CD4-positive, CD25-positive, alpha-beta regulatory T cell (primary cell): ENCODE measurements around the gene AMZ1. TPM values are rescaled to one million over a fixed set of nuclear protein-coding genes. Genes with fewer than 3 reads are reported as not detected.
"Not testable (repeated sequence)": the region's sequence is repeated elsewhere in the genome, so short reads cannot be mapped to it uniquely, and the experiment has no call there.

Experiments used
- ATAC-seq, 2 donors: fragments of 150-1000 bp; cut with Tn5 transposase; one replicate each; pipeline ENCODE4 v1.10.0; 2021; ENCODE audit warnings: low read depth in 2 of 2, moderate number of reproducible peaks in 2 of 2, moderate library complexity in 1 of 2
- DNase-seq, 3 donors: peaks; one replicate each; pipeline versions ENCODE4 v3.0.0 to v3.0.0-alpha.2; 2012 to 2022; ENCODE audit warnings: mixed read lengths in 1 of 3
- H3K27ac ChIP-seq: one replicate; pipeline ENCODE4 v1.7.0; 2013; ENCODE audit warnings: mild to moderate bottlenecking, low read length; ENCODE audit not compliant: insufficient read depth, poor library complexity, severe bottlenecking
- H3K27me3 ChIP-seq: one replicate; pipeline ENCODE4 v1.7.0; 2013; ENCODE audit warnings: low read length; ENCODE audit not compliant: control insufficient read depth, insufficient read depth
- H3K36me3 ChIP-seq: one replicate; pipeline ENCODE4 v1.7.0; 2013; ENCODE audit warnings: mild to moderate bottlenecking, low read length, moderate library complexity; ENCODE audit not compliant: control insufficient read depth, insufficient read depth
- H3K4me1 ChIP-seq: 2 replicates; pipeline ENCODE4 v1.7.0; 2013; ENCODE audit warnings: mild to moderate bottlenecking, low read length; ENCODE audit not compliant: insufficient read depth, control insufficient read depth, poor library complexity, severe bottlenecking
- H3K4me3 ChIP-seq: one replicate; pipeline ENCODE4 v1.7.0; 2013; ENCODE audit warnings: low read depth, mild to moderate bottlenecking, low read length, moderate library complexity
- H3K9me3 ChIP-seq, 2 experiments: 1 replicate in 1 of 2; 2 replicates in 1 of 2; pipeline ENCODE4 v1.7.0; 2013; ENCODE audit warnings: low read length in 2 of 2, mild to moderate bottlenecking in 1 of 2, moderate library complexity in 1 of 2; ENCODE audit not compliant: control insufficient read depth in 2 of 2
- H3K27ac Mint-ChIP-seq, 3 donors: one replicate each; pipeline ENCODE4 v1.8.0; 2020 to 2022; ENCODE audit warnings: mild to moderate bottlenecking in 3 of 3, mixed read lengths in 3 of 3, moderate library complexity in 2 of 3
- H3K27me3 Mint-ChIP-seq: one replicate; pipeline ENCODE4 v1.8.0; 2022; ENCODE audit warnings: mild to moderate bottlenecking, mixed read lengths
- H3K36me3 Mint-ChIP-seq: one replicate; pipeline ENCODE4 v1.8.0; 2020; ENCODE audit warnings: mixed read lengths
- H3K4me1 Mint-ChIP-seq, 4 donors: one replicate each; pipeline ENCODE4 v1.8.0; 2020 to 2022; ENCODE audit warnings: mixed read lengths in 4 of 4, mild to moderate bottlenecking in 1 of 4
- H3K4me3 Mint-ChIP-seq, 4 donors: one replicate each; pipeline ENCODE4 v1.8.0; 2020 to 2022; ENCODE audit warnings: mild to moderate bottlenecking in 4 of 4, mixed read lengths in 4 of 4, moderate library complexity in 3 of 4
- H3K9me3 Mint-ChIP-seq, 7 donors: one replicate each; pipeline ENCODE4 v1.8.0; 2020 to 2022; ENCODE audit warnings: mixed read lengths in 7 of 7, mild to moderate bottlenecking in 3 of 7, moderate library complexity in 2 of 7
- polyA plus RNA-seq, 4 donors: library from polyadenylated mRNA; unstranded; fragments of 300-500 nt; fragmentation: Illumina TruSeq; gene quantifications; one replicate each; pipeline ENCODE4 v1.2.3, GENCODE V29; 2021
- total RNA-seq: library from RNA; stranded (reverse); gene quantifications from one replicate; pipeline ENCODE4 v1.2.3, GENCODE V29; 2022

Gene AMZ1
- total and polyA plus RNA-seq, 5 donors from 2014 or later = 0.43 to 1.8 (median 0.64) TPM

GRCh38 chr7:2734084-2734686, 46.2 kb downstream of the AMZ1 start:
- ATAC-seq (no peak), DNase-seq (no peak)
- Histone ChIP-seq H3K4me3 (no peak overlapping the region), H3K9me3 (no peaks in the 10 kb centered on the region), H3K4me1 (peaks cover 3% of the 10 kb centered on the region), H3K27me3 (no peaks in the 10 kb centered on the region), H3K36me3 (peaks cover 21% of the 10 kb centered on the region), H3K27ac (no peak overlapping the region)
- H3K9me3 Mint-ChIP-seq = no peaks in the 10 kb centered on the region
- peak overlapping the region in 1 of 3 donors; percentile 76 for H3K27ac Mint-ChIP-seq
- no peaks in the 10 kb centered on the region for H3K27me3 Mint-ChIP-seq
- H3K36me3 Mint-ChIP-seq = peaks cover 29% of the 10 kb centered on the region
- no peak overlapping the region for H3K4me3 Mint-ChIP-seq
- peaks cover 5 to 41% (median 16%) of the 10 kb centered on the region in 4 donors for H3K4me1 Mint-ChIP-seq

DNA sequence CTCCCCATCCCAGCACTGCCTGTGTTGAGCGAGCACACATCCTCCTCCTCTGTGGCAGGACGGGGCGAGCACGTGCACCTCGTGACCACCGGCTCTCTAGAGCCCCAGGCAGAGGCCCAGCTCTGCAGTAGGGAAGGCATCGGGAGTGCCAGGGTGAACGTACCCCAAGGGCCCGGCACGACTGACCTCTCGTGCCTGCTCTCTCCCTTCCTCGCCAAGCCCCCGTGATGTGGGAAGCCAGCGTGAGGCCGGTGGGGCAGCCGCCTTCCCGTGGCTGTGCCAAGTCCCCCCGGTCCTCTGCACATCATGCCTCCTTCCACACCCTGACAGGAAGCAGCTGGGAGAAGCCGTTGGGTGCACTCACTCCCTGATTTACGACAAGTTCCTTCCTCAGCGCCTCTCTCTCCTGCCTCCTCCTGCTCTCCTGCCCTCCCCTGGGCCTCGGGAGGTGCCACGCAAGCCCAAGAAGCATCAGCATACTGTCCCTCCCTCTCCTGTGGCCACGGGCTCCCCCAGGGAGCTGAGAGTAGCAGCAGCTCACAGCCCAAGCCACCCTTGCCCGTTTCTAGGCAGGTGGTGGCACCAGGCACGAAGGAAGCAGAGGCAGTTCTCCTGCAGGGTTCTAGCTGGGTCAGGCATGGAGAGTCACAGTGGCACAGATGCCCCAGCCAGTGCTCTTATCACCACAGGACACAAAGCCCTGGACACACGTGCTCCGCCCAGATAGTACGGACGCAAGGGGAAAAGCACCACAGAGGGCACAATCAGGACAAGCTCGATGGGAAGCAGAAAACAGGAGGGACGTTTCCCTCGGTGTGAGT, 47.0 kb downstream of the AMZ1 start:
- DNase-seq (peak in 1 of 3 donors; percentile 39), ATAC-seq (peak in 1 of 2 donors; percentile 26)
- no peak overlapping the region for H3K4me3 ChIP-seq
- Mint-ChIP-seq H3K4me3 (peak overlapping the region in 1 of 4 donors; percentile 38), H3K9me3 (no peaks in the 10 kb centered on the region), H3K27ac (peak overlapping the region in 2 of 3 donors; percentile 79), H3K27me3 (no peaks in the 10 kb centered on the region), H3K4me1 (peaks cover 5 to 41% (median 16%) of the 10 kb centered on the region in 4 donors), H3K36me3 (peaks cover 24% of the 10 kb centered on the region)
- H3K9me3 ChIP-seq = no peaks in the 10 kb centered on the region
- H3K36me3 ChIP-seq = peaks cover 18% of the 10 kb centered on the region
- peaks cover 3% of the 10 kb centered on the region for H3K4me1 ChIP-seq
- H3K27ac ChIP-seq = no peak overlapping the region
- no peaks in the 10 kb centered on the region for H3K27me3 ChIP-seq

DNA sequence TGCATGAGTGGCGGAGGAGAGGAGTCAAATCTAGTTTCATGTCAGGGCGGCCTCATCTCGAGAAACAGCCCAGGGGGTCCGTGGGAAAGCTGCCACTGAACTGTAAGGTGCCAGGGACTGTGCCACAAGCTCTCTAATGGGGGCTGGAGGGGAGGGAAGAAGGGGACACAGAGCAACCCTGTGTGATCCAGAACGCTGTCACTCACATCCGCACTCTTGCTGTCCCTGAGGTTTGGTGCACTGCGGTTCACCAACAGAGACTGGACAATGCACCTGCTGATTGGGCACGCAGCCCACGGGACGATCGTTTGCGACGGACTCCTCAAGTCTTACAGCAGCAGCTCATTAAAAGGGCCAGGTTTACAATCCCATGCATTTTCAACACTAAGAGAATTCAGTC, 47.7 kb downstream of the AMZ1 start:
- H3K4me3 ChIP-seq = no peak overlapping the region
- H3K9me3 ChIP-seq = no peaks in the 10 kb centered on the region
- Mint-ChIP-seq H3K27me3 (no peaks in the 10 kb centered on the region), H3K4me1 (peaks cover 5 to 40% (median 16%) of the 10 kb centered on the region in 4 donors), H3K9me3 (no peaks in the 10 kb centered on the region), H3K27ac (peak overlapping the region in 1 of 3 donors; percentile 88), H3K4me3 (no peak overlapping the region), H3K36me3 (peaks cover 26% of the 10 kb centered on the region)
- peaks cover 3% of the 10 kb centered on the region for H3K4me1 ChIP-seq
- no peak for DNase-seq
- no peak for ATAC-seq
- H3K27ac ChIP-seq = no peak overlapping the region
- peaks cover 13% of the 10 kb centered on the region for H3K36me3 ChIP-seq
- no peaks in the 10 kb centered on the region for H3K27me3 ChIP-seq

- DNase-seq (no peak), ATAC-seq (no peak)
- Histone ChIP-seq H3K27me3 (no peaks in the 10 kb centered on the region), H3K27ac (no peak overlapping the region), H3K4me3 (no peak overlapping the region), H3K9me3 (no peaks in the 10 kb centered on the region), H3K4me1 (peaks cover 3% of the 10 kb centered on the region), H3K36me3 (peaks cover 6% of the 10 kb centered on the region)
- Mint-ChIP-seq H3K27ac (peak overlapping the region in 1 of 3 donors; percentile 67), H3K27me3 (no peaks in the 10 kb centered on the region), H3K9me3 (no peaks in the 10 kb centered on the region), H3K4me3 (peak overlapping the region in 1 of 4 donors; percentile 19), H3K36me3 (peaks cover 21% of the 10 kb centered on the region), H3K4me1 (peaks cover 5 to 40% (median 15%) of the 10 kb centered on the region in 4 donors)
Measured at GRCh38 chr7:2736411-2736914, 48.5 kb downstream of the AMZ1 start.

DNA sequence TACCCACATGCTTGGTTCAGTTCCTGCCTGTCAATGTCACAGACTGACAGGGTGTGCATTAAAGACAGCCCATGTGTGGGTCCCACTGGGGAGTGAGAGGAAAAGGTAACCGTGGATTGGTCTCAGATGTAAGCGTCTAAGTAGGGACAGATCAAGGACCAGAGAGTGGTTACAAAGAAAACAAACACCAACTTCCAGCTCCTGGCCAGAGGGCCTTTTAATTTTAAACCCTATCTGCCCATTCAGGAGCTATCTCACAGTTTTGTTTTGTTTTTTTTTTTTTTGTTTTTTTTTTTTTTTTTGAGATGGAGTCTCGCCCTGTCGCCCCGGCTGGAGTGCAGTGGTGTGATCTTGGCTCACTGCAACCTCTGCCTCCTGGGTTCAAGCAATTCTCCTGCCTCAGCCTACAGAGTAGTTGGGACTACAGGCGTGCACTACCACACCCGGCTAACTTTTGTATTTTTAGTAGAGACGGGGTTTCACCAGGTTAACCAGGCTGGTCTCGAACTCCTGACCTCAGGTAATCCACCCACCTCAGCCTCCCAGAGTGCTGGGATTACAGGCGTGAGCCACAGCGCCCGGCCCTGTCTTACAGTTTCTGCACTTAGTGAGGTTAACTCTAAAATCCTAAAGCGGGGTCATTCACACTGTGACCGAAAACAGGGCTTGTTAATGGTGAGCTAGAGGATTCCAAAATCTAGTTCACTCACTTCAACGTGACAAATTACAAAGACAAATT, 49.2 kb downstream of the AMZ1 start:
- not testable (repeated sequence) for H3K4me1 ChIP-seq, ATAC-seq, H3K9me3 ChIP-seq, DNase-seq, H3K36me3 ChIP-seq, H3K27ac ChIP-seq, H3K27me3 Mint-ChIP-seq, H3K9me3 Mint-ChIP-seq, H3K4me3 ChIP-seq, H3K27me3 ChIP-seq
- Mint-ChIP-seq H3K4me1 (peaks cover 5 to 35% (median 12%) of the 10 kb centered on the region in 4 donors), H3K27ac (peak overlapping the region in 1 of 3 donors; percentile 67), H3K4me3 (peak overlapping the region in 1 of 4 donors; percentile 19), H3K36me3 (peaks cover 16% of the 10 kb centered on the region)

GRCh38 chr7:2737771-2738540, 50.0 kb downstream of the AMZ1 start:
- H3K27me3 Mint-ChIP-seq = no peaks in the 10 kb centered on the region
- peaks cover 4% of the 10 kb centered on the region for H3K36me3 ChIP-seq
- no peaks in the 10 kb centered on the region for H3K9me3 Mint-ChIP-seq
- no peaks in the 10 kb centered on the region for H3K4me1 ChIP-seq
- DNase-seq (no peak), ATAC-seq (no peak)
- no peak overlapping the region for H3K27ac ChIP-seq
- H3K9me3 ChIP-seq = no peaks in the 10 kb centered on the region
- peaks cover 15% of the 10 kb centered on the region for H3K36me3 Mint-ChIP-seq
- H3K27me3 ChIP-seq = no peaks in the 10 kb centered on the region
- H3K27ac Mint-ChIP-seq = peak overlapping the region in 1 of 3 donors; percentile 37
- H3K4me1 Mint-ChIP-seq = peaks cover 5 to 29% (median 9%) of the 10 kb centered on the region in 4 donors
- no peak overlapping the region for H3K4me3 ChIP-seq
- H3K4me3 Mint-ChIP-seq = peak overlapping the region in 1 of 4 donors; percentile 32
